ENCODE measurements around the gene CYP2S1.

GRCh38 chr19:41218249-41218614 is 25.2 kb downstream of the CYP2S1 start:
- TF ChIP-seq CTCF (IDR thresholded peaks at IDR 0.05; ENCODE audit: insufficient read depth, low read depth, low read length) (no peak), EZH2 (IDR thresholded peaks at IDR 0.05; ENCODE audit: insufficient read depth, low read length) (no peak)
